Neural cell (in vitro differentiated cells): ENCODE measurements around the gene HLF. TPM values are rescaled to one million over a fixed set of nuclear protein-coding genes. Genes with fewer than 3 reads are reported as not detected.

Source experiments
- H2AFZ ChIP-seq: fragments of 200-600, 300-800 bp; sonication (generic), shearing (Covaris generic); 2 replicates; pipeline ENCODE4 v1.6.0; 2014; ENCODE audit warnings: low read depth, mild to moderate bottlenecking, antibody characterized with exemption, low read length, moderate library complexity
- H3F3A ChIP-seq: fragments of 200-600 bp; shearing (Covaris generic); 2 replicates; pipeline ENCODE4 v1.6.1; 2016; ENCODE audit warnings: mild to moderate bottlenecking, moderate library complexity, mixed read lengths, antibody characterized with exemption, low read length; ENCODE audit not compliant: insufficient read depth, poor library complexity, severe bottlenecking
- H3K27ac ChIP-seq: fragments of 200-600, 300-800 bp; sonication (generic), shearing (Covaris generic); 2 replicates; pipeline ENCODE4 v1.5.1; 2014; ENCODE audit warnings: mild to moderate bottlenecking, low read length, moderate library complexity
- H3K27me3 ChIP-seq: fragments of 300-800, 200-600 bp; sonication (generic), shearing (Covaris generic); 2 replicates; pipeline ENCODE4 v1.6.0; 2014; ENCODE audit warnings: mild to moderate bottlenecking, low read depth, low read length, moderate library complexity; ENCODE audit not compliant: insufficient read depth
- H3K36me3 ChIP-seq: fragments of 300-800, 200-600 bp; sonication (generic), shearing (Covaris generic); 2 replicates; pipeline ENCODE4 v1.5.1; 2014; ENCODE audit warnings: mild to moderate bottlenecking, antibody characterized with exemption, low read length, moderate library complexity; ENCODE audit not compliant: insufficient read depth
- H3K4me2 ChIP-seq: fragments of 300-800, 200-600 bp; sonication (generic), shearing (Covaris generic); 2 replicates; pipeline ENCODE4 v1.6.0; 2014; ENCODE audit warnings: mild to moderate bottlenecking, low read length
- H3K4me3 ChIP-seq: fragments of 300-800, 200-600 bp; sonication (generic), shearing (Covaris generic); 2 replicates; pipeline ENCODE4 v1.5.1; 2014; ENCODE audit warnings: mild to moderate bottlenecking, low read length, moderate library complexity
- H3K79me2 ChIP-seq: fragments of 200-600 bp; shearing (Covaris generic); replicated peaks from 2 replicates; pipeline ENCODE4 v1.6.0; 2014; ENCODE audit warnings: mild to moderate bottlenecking, low read length, moderate library complexity; ENCODE audit not compliant: insufficient read depth
- H3K9ac ChIP-seq: fragments of 300-800, 200-600 bp; sonication (generic), shearing (Covaris generic); 2 replicates; pipeline ENCODE4 v1.6.1; 2016; ENCODE audit warnings: mild to moderate bottlenecking, low read length, mixed read lengths
- H3K9me2 ChIP-seq: fragments of 200-600 bp; shearing (Covaris generic); 2 replicates; pipeline ENCODE4 v1.6.1; 2016; ENCODE audit warnings: mild to moderate bottlenecking, low read length, mixed read lengths; ENCODE audit not compliant: insufficient read depth
- H3K9me3 ChIP-seq: fragments of 200-600, 300-800 bp; sonication (generic), shearing (Covaris generic); 2 replicates; pipeline ENCODE4 v1.6.1; 2016; ENCODE audit warnings: mild to moderate bottlenecking, mixed run types, low read length, moderate library complexity, mixed read lengths
- H4K20me1 ChIP-seq: fragments of 200-600 bp; shearing (Covaris generic); 2 replicates; pipeline ENCODE4 v1.6.1; 2016; ENCODE audit warnings: mild to moderate bottlenecking, mixed run types; ENCODE audit not compliant: insufficient read depth
- EP300 ChIP-seq: fragments of 450-650 bp; conservative IDR thresholded peaks from 2 replicates; pipeline ENCODE4 v1.6.1; 2014; ENCODE audit warnings: antibody characterized with exemption, mild to moderate bottlenecking, moderate library complexity; ENCODE audit not compliant: poor library complexity, severe bottlenecking
- EZH2 ChIP-seq: fragments of 200-600, 300-800 bp; shearing (Covaris generic), sonication (generic); IDR thresholded peaks from 2 replicates; pipeline ENCODE4 v1.6.1; 2014; ENCODE audit warnings: antibody characterized with exemption, low read length, borderline replicate concordance, mild to moderate bottlenecking; ENCODE audit not compliant: insufficient read depth, poor library complexity, severe bottlenecking
- MXI1 ChIP-seq: fragments of 450-650 bp; conservative IDR thresholded peaks from 2 replicates; pipeline ENCODE4 v1.6.1; 2014; ENCODE audit warnings: antibody characterized with exemption, mild to moderate bottlenecking; ENCODE audit not compliant: poor library complexity, severe bottlenecking
- POLR2AphosphoS5 ChIP-seq: IDR thresholded peaks from 2 replicates; pipeline ENCODE4 v1.6.1; 2012
- RAD21 ChIP-seq: fragments of 450-650 bp; conservative IDR thresholded peaks from 2 replicates; pipeline ENCODE4 v1.6.1; 2014; ENCODE audit warnings: antibody characterized with exemption, mild to moderate bottlenecking, moderate library complexity
- SMC3 ChIP-seq: fragments of 450-650 bp; conservative IDR thresholded peaks from 2 replicates; pipeline ENCODE4 v1.6.1; 2014; ENCODE audit warnings: antibody characterized with exemption, mild to moderate bottlenecking, moderate library complexity; ENCODE audit not compliant: poor library complexity
- TAF1 ChIP-seq: IDR thresholded peaks from 2 replicates; pipeline ENCODE4 v1.6.1; 2012; ENCODE audit warnings: low read depth
- polyA plus RNA-seq: library from polyadenylated mRNA; depleted of rRNA; stranded (reverse); fragments of >200 nt; gene quantifications from 2 replicates; pipeline ENCODE4 v1.2.3, GENCODE V29; 2014
- TF ChIP-seq, protein P1 (sequence below): IDR thresholded peaks from 2 replicates; pipeline ENCODE4 v1.6.1; 2012; ENCODE audit warnings: borderline replicate concordance
- TF ChIP-seq, protein P2 (sequence below): fragments of 450-650 bp; IDR thresholded peaks from 2 replicates; pipeline ENCODE4 v1.5.1; 2014; ENCODE audit warnings: antibody characterized with exemption, mild to moderate bottlenecking, moderate library complexity; ENCODE audit not compliant: poor library complexity, severe bottlenecking

The HLF gene
- polyA plus RNA-seq, 1 donor from 2014 or later, result 0.71 TPM

DNA sequence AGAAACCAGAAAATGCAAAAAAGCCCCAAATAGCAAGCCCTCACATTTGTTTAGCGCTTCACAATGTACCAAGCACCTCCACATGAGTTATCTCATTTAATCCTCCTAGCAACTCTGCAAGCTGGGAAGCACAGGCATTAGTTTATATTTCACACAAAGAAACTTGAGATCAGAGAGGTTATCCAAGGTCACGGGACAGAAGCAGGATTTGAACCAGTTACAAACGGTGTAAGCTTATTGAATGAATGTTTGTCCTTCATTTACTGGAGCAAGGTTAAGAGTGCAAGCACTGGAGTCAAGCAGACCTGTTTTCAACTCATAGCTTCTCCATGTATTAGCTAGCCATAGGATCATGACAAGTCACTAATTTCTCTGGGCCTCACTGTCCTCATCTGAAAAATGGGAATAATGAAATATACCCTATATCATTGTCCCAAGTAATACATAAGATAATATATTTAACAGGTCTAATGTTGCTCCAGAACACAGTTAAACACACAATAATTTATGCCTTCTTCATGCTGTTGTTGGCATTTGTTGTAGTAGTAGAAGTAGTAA lies 6.1 kb upstream of the HLF start:
- Histone ChIP-seq H3K27me3 (peaks cover 17% of the 10 kb centered on the region), H4K20me1 (no peaks in the 10 kb centered on the region), H3K9ac (no peak overlapping the region), H3K9me3 (no peaks in the 10 kb centered on the region), H3K4me3 (no peak overlapping the region), H3K79me2 (no peaks in the 10 kb centered on the region), H3K4me2 (no peak overlapping the region), H2AFZ (no peak overlapping the region), H3K27ac (no peak overlapping the region), H3K36me3 (no peaks in the 10 kb centered on the region), H3F3A (no peaks in the 10 kb centered on the region), H3K9me2 (no peaks in the 10 kb centered on the region)
- TF ChIP-seq TAF1 (no peak), SMC3 (no peak), RAD21 (no peak), POLR2AphosphoS5 (no peak)
- TF ChIP-seq, protein P1, sequence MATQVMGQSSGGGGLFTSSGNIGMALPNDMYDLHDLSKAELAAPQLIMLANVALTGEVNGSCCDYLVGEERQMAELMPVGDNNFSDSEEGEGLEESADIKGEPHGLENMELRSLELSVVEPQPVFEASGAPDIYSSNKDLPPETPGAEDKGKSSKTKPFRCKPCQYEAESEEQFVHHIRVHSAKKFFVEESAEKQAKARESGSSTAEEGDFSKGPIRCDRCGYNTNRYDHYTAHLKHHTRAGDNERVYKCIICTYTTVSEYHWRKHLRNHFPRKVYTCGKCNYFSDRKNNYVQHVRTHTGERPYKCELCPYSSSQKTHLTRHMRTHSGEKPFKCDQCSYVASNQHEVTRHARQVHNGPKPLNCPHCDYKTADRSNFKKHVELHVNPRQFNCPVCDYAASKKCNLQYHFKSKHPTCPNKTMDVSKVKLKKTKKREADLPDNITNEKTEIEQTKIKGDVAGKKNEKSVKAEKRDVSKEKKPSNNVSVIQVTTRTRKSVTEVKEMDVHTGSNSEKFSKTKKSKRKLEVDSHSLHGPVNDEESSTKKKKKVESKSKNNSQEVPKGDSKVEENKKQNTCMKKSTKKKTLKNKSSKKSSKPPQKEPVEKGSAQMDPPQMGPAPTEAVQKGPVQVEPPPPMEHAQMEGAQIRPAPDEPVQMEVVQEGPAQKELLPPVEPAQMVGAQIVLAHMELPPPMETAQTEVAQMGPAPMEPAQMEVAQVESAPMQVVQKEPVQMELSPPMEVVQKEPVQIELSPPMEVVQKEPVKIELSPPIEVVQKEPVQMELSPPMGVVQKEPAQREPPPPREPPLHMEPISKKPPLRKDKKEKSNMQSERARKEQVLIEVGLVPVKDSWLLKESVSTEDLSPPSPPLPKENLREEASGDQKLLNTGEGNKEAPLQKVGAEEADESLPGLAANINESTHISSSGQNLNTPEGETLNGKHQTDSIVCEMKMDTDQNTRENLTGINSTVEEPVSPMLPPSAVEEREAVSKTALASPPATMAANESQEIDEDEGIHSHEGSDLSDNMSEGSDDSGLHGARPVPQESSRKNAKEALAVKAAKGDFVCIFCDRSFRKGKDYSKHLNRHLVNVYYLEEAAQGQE, result no peak

DNA sequence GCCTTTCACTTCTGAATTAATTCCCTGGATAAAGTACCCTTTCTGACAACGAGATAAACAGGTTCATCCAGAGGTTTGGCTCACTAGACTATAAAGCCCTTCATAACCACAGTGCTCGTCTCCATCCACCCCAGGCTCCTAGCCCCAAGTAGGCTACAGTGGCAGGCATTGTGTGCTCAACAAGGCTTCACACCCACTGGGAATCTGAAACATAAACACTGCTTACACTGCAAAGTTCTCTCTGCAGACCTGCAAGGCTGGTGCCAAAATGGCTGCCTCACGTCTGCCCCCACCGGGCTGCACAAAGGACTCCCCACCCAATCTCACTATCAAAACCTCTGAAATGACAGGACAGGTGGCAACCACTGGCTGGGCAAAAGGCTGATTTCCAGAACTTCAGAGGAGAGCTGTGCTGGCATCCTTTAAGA lies 5.1 kb upstream of the HLF start:
- Histone ChIP-seq H3K9me3 (no peaks in the 10 kb centered on the region), H3K9me2 (no peaks in the 10 kb centered on the region), H3K79me2 (no peaks in the 10 kb centered on the region), H4K20me1 (no peaks in the 10 kb centered on the region), H2AFZ (no peak overlapping the region), H3F3A (no peaks in the 10 kb centered on the region), H3K9ac (no peak overlapping the region), H3K4me2 (no peak overlapping the region), H3K27ac (no peak overlapping the region), H3K36me3 (no peaks in the 10 kb centered on the region), H3K27me3 (peaks cover 27% of the 10 kb centered on the region), H3K4me3 (no peak overlapping the region)
- TF ChIP-seq, protein P1, result no peak
- TF ChIP-seq EZH2 (no peak), TAF1 (no peak), MXI1 (no peak), RAD21 (no peak), POLR2AphosphoS5 (no peak), EP300 (no peak), SMC3 (no peak)
- TF ChIP-seq, protein P2, sequence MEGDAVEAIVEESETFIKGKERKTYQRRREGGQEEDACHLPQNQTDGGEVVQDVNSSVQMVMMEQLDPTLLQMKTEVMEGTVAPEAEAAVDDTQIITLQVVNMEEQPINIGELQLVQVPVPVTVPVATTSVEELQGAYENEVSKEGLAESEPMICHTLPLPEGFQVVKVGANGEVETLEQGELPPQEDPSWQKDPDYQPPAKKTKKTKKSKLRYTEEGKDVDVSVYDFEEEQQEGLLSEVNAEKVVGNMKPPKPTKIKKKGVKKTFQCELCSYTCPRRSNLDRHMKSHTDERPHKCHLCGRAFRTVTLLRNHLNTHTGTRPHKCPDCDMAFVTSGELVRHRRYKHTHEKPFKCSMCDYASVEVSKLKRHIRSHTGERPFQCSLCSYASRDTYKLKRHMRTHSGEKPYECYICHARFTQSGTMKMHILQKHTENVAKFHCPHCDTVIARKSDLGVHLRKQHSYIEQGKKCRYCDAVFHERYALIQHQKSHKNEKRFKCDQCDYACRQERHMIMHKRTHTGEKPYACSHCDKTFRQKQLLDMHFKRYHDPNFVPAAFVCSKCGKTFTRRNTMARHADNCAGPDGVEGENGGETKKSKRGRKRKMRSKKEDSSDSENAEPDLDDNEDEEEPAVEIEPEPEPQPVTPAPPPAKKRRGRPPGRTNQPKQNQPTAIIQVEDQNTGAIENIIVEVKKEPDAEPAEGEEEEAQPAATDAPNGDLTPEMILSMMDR, result no peak
